Daoy (cell line): ENCODE measurements around the gene TPRG1. TPM values are rescaled to one million over a fixed set of nuclear protein-coding genes. Genes with fewer than 3 reads are reported as not detected.
A peak's percentile ranks its signal among the peaks of the same experiment; 100 is the strongest.

Experiments
- DNase-seq: peaks from one replicate; pipeline ENCODE4 v3.0.0-alpha.2; 2015; ENCODE audit warnings: low read depth
- total RNA-seq: library from RNA; depleted of rRNA; stranded (reverse); fragments of >200 nt; shearing (Covaris generic); gene quantifications from 2 replicates; pipeline ENCODE4 v1.2.3, GENCODE V29; 2014

The TPRG1 gene
- total RNA-seq, 1 experiment from 2014 or later = 0.69 TPM

DNA sequence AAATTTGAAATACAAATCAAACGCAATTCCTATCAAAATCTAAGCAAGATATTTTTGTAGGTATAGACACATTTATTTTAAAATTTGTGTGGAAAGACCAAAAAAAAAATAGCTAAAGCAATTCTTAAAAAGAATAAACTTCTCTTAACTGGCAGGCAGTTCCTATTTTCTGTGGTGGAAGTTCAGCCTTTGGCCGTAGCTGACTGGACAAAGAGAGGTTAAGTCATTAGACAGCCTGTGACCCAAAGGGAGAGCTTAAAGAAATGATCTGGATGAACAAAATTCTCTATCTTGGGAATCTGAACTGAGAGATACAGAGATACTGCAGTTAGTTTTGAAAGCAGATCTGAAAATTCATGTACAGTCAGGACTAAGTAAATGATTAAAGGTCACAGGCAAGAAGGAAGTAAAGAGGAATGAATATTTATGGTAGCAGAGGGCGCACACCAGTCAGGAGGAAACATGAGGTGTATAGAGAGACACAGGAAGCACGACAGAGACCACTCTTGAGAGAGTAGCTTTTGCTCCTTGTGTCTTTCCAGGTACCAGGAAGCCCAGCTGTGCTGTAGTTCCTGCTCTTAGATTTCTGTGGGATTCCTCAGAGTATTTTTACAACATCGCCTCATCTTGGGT is 57.5 kb downstream of the TPRG1 start:
- no peak for DNase-seq

DNA sequence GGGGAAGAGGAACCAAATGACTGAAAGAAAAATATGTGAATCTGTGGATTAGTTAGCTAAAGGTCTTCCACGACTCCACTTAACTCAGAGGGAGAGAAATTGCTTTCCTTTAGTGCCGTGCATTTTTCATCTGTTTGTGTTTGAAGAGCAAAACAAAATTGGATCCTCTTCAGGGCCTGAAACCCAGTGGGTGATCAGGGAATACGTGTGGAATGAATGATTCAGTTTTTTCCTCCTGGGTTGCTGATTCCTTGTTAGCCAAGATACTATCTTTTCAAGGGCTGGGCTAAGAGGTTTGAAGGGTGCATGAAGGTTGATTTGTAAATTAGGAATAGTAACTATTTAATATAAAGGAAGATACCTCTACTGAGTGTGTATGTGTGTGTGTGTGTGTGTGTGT is 61.0 kb downstream of the TPRG1 start:
- DNase-seq = no peak

- peak; percentile 66 for DNase-seq
These were observed 61.6 kb downstream of the TPRG1 start for GRCh38 chr3:189233225-189233858.

DNA sequence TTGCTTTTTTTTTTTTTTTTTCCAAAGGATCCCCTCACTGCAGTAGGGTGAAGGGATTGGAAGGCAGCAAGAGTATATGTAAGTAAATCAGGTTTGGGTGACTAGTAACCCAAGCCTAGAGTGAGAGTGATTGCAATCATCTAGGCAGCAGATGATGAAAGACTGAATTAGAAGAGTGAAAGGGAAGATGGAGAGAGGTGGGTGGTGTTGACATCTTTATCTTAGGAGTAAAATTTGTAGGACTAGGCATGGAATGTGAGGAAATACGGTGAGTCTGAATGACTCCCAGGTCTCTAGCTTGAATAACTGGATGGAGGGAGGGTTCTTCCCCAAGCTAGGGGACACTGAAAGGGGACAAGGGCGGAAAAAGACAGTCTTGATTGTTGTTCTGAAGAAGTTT is 63.4 kb downstream of the TPRG1 start:
- no peak for DNase-seq

DNA sequence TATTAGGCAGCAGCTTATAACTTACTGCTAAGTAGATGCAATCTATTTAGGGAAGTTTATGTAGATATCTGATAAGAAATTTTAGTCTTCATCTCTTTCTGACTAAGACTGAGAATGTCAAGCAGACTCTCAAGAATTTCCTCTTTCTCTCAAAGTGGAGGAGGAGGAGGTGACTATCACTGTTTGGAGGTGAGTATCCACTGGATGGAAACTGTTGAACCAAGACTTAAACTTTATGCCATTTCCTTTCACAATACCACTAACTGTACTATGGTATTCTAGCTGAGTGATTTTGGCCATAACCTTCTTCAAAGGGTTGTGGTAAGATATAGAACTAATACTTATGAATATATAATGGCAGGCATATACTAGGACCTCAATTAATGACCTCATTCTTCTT is 64.6 kb downstream of the TPRG1 start:
- no peak for DNase-seq

GRCh38 chr3:189237526-189237925 is 65.8 kb downstream of the TPRG1 start:
- DNase-seq = no peak

DNA sequence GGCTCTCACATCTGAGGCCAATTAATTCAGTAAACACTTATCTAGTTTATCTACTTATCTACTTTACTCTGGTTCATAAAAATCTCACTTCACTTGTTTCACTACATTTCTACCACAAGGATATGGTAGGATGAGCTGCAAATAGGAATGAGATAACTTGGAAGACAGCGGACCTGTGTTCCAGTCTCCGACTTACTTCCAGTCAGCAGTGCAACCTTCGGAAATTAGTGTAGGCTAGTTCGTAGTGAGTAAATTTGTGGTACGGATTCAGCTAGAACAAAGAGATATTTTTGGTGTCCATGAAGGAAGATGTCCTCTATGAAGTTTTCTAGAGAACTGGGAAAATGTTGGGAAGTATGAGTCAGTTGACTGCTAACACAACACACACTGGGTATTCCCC is 66.3 kb downstream of the TPRG1 start:
- DNase-seq = no peak

DNA sequence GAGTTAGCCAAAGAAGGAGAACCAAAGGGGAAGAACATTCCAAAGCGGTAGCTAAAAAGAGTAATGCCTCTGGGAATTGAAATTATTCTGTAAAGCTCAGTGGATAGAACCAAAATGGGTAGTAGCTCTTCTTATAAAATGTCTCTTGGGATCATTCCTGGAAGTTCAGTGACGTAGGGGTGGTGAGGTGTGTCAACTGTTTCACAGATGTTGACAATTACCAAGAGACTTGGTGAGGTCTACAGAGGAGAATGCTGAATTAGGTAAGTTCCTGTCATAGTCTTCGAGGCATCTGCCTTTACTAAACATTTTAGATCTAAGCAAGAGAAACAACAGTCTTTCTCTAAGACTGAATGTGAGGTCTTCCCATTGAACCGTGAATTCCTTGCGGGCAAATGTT is 67.8 kb downstream of the TPRG1 start:
- no peak for DNase-seq

- DNase-seq = no peak
These were observed 78.2 kb downstream of the TPRG1 start for GRCh38 chr3:189249987-189250386.

DNA sequence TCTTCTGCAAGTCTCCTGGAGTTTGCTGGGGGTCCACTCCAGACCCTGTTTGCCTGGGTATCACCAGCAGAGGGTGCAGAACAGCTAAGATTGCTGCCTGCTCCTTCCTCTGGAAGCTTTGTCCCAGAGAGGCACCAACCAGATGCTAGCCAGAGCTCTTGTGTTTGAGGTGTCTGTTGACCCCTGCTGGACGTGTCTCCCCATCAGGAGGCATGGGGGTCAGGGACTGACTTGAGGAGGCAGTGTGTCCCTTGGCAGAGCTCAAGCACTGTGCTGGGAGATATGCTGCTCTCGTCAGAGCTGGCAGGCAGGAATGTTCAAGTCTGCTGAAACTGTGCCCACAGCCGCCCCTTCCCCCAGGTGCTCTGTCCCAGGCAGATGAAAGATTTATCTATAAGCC is 86.5 kb downstream of the TPRG1 start:
- DNase-seq = no peak

DNA sequence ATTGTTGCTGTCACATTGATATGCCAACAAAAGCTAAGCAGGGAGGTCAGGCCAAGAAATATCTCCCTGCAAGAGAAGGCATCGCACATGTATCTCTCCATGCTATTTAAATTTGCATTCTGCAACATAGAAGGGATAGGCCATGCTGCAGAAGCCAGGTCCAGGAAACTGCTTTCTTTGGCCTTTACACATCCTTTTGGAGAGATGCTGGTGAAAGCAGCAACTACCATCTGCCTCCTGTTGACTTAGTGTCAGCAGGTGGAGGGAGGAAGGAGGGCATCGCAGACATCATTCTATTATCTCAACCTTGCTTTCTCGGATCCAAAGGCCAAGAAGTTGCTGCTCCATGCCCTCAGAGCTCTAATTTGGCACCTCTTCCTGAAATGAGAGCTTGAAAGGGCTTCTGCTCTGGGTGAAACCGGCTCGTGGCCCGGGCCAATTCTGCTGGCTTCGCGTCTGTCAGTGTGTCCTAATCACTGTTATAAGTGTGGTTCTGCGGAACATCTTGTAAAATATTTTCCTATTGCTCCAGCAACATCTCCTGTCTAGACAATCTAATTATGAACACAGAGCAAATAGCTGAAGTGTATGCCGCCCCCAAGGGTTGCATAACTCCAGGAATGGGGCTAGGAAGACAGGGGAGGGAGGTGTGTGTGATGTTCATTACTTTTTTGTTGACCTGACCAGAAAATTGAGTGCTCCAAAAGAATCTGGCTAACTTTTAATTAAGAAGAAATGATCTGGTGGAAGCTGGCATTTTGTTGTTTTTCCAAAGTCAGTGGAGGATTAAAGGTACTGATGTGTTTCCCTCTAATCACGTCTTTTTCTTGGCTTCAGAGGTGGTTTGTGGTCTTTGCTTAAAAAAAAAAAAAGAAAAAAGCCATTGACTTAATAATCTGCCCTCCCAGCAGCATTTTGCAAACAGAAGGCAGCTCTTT is 89.1 kb downstream of the TPRG1 start:
- DNase-seq = no peak

- DNase-seq = peak; percentile 37
These were observed 91.0 kb downstream of the TPRG1 start for GRCh38 chr3:189262746-189263145.

- peak; percentile 48 for DNase-seq
These were observed 96.3 kb downstream of the TPRG1 start for GRCh38 chr3:189267981-189268613.

GRCh38 chr3:189269365-189269764 is 97.6 kb downstream of the TPRG1 start:
- DNase-seq = peak; percentile 40

DNA sequence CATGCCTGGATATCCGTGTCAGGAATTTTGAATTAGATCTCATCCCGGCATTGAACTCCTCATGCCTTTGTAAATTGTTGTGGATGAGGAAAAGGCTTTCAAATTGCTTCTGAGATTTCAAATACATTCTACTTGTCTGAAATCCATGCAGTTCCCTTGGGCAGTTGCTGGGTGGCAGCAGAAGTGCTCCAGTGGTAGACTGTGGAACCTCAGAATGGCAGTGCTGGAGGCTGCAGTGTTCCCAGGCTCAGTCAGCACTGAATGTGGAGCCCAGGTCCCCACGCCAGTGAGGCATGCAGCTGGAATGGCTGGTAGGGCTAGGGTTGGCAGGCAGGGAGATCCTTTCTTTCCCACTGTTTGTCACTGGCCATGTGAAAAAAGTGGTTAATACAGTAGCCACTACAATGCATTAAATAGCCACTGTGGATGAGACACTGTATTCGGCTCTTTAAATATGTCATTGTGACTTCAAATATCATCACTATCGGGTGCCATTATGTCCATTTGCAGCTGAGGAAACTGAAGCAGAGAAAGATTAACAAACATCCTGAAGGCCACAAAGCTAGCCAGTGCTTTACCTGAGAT is 98.6 kb downstream of the TPRG1 start:
- peak; percentile 91 for DNase-seq

- peak; percentile 9 for DNase-seq
These were observed 100.8 kb downstream of the TPRG1 start for GRCh38 chr3:189272500-189273119.

GRCh38 chr3:189273736-189274135 is 102.0 kb downstream of the TPRG1 start:
- DNase-seq = peak; percentile 23

DNA sequence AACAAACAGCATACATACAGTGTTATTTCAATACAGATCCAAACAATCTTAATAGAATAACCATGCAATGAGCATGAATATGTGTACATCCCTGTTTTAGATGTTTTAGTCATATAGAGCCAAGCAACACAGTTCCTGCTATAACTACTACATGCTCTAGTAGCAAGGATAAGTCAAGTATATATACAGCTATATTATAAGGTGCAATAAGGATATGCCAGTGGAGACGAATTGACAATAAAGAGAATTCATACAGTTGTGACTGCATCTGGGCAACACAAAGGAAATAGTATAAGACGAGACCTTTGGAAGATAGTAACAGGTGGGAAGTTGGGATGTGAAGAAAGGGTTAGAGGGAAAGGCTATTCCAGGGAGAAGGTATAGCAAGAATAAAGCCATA is 103.4 kb downstream of the TPRG1 start:
- DNase-seq = no peak

GRCh38 chr3:189275852-189276251 is 104.1 kb downstream of the TPRG1 start:
- no peak for DNase-seq

DNA sequence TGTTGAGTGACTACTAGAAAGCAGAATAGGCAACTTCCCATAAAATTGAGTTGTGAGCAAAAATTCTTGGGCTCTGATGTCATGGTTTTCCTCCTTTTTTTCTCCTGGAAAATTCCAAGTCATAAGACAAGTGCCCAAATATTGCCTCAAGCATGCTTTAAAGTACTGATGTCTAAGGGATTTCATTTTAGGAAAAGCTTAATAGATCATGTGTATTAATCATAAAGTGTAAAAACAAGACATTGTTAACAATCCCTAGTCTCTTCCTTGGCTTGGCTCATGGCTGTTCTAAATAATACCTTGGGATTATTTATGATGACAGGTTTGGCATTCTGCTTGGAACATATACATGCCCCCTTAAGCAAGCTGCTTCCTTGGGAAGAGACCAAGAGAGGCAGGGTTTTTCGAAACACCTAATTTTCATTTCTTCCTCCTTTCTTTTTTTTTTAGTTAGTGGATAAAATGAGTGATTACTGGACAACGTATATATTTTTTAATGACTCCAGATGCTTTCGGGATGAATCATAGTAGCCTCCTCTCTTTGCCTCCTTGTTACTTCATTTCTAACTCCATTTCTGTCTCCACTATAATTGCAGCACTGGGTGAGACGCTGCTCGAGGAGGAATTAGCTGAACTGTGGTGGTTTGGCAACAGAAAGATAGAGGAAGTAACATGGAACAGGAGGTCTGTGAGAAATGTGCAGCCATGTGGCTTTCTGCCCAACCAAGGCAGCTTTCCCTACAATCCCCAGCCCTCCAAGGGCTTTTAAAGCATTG is 104.9 kb downstream of the TPRG1 start:
- DNase-seq = peak; percentile 86

- DNase-seq = peak; percentile 58
These were observed 105.9 kb downstream of the TPRG1 start for GRCh38 chr3:189277711-189278110.
